Posterior vena cava (tissue), 2 donors: ENCODE results near the gene POLE2. TPM values are rescaled to one million over a fixed set of nuclear protein-coding genes. Genes with fewer than 3 reads are reported as not detected.
"Not testable (repeated sequence)": the region's sequence is repeated elsewhere in the genome, so short reads cannot be mapped to it uniquely, and the experiment has no call there.

ENCODE experiments used
- DNase-seq: peaks from one replicate; pipeline ENCODE4 v3.0.0-alpha.2; 2020; ENCODE audit warnings: low spot score
- intact Hi-C, 2 donors: fragments of 100-400 bp; cut with DNase I; formaldehyde crosslinking; loops; one replicate each; pipeline versions ENCODE4 v1.14.1 to v1.14.2; 2022 to 2023
- total RNA-seq, 2 donors: library from RNA; stranded (reverse); fragmentation: NEBNext Ultra II Directional; extraction: Animal tissue kit (Norgen Biotek cat#: 25700); gene quantifications; one replicate each; pipeline ENCODE4 v1.2.1, GENCODE V29; 2021
- donor health status: DM: yes; HTN: yes; CAD: no.
- donor health status: DM: yes; HTN: yes; CAD: no.

Gene POLE2
- total RNA-seq, 2 donors from 2014 or later = 3.2 to 4.1 TPM

GRCh38 chr14:49621114-49621881 lies 66.7 kb downstream of the POLE2 start:
- DNase-seq = peak; percentile 96
- intact Hi-C loops = no loop called here

GRCh38 chr14:49620182-49621113 lies 67.6 kb downstream of the POLE2 start, which contains the start of the genes MGAT2 and RPL36AL:
MGAT2 (plus strand) TSS chr14:49620799; CDS start chr14:49621269, 470 bp downstream.
RPL36AL (minus strand) TSS chr14:49620626; CDS start chr14:49619104, 1,522 bp downstream.
- intact Hi-C loops = no loop called here
- peak; percentile 99 for DNase-seq

GRCh38 chr14:49619730-49620129 lies 68.3 kb downstream of the POLE2 start:
- intact Hi-C loops = no loop called here
- DNase-seq = no peak

- intact Hi-C loops, DNase-seq: not testable (repeated sequence)
Measured at GRCh38 chr14:49619273-49619672, 68.7 kb downstream of the POLE2 start.

- intact Hi-C loops = no loop called here
- no peak for DNase-seq
Measured at GRCh38 chr14:49617852-49618519, 70.0 kb downstream of the POLE2 start.

GRCh38 chr14:49615776-49616175 lies 72.2 kb downstream of the POLE2 start:
- intact Hi-C loops = no loop called here
- no peak for DNase-seq

- intact Hi-C loops = loop anchor here in 1 of 2 donors (5.0 kb wide), 1 partner anchor 1027 kb away; no protein-coding TSS in a partner anchor
- DNase-seq = no peak
Measured at GRCh38 chr14:49614196-49614595, 73.8 kb downstream of the POLE2 start.

GRCh38 chr14:49612671-49613070 lies 75.3 kb downstream of the POLE2 start:
- intact Hi-C loops = loop anchor here in 1 of 2 donors (5.0 kb wide), 1 partner anchor 1025 kb away; no protein-coding TSS in a partner anchor
- DNase-seq = no peak

GRCh38 chr14:49612251-49612650 lies 75.8 kb downstream of the POLE2 start:
- DNase-seq = no peak
- intact Hi-C loops = loop anchor here in 1 of 2 donors (5.0 kb wide), 1 partner anchor 1025 kb away; no protein-coding TSS in a partner anchor

GRCh38 chr14:49607583-49607982 lies 80.4 kb downstream of the POLE2 start:
- intact Hi-C loops = no loop called here
- DNase-seq = no peak

- DNase-seq = peak; percentile 96
- intact Hi-C loops = no loop called here
Measured at GRCh38 chr14:49598485-49599300, 89.3 kb downstream of the POLE2 start, which contains the start of gene LRR1. LRR1 (plus strand) TSS chr14:49598940; CDS start chr14:49599021, 81 bp downstream.

- DNase-seq = no peak
- intact Hi-C loops = no loop called here
Measured at GRCh38 chr14:49598189-49598484, 89.9 kb downstream of the POLE2 start.

- DNase-seq = no peak
- intact Hi-C loops = no loop called here
Measured at GRCh38 chr14:49594347-49595091, 93.5 kb downstream of the POLE2 start.

Other genes starting within 250 kb of the POLE2 start
- gene RPS29, start 101.8 kb downstream of the POLE2 start, total RNA-seq = 1,000 to 10,000 TPM; 1,012 to 1,062 TPM
- 1 to 10 TPM; 7.1 to 8.5 TPM for gene LRR1, start 89.3 kb downstream of the POLE2 start, total RNA-seq
- 100 to 1,000 TPM; 130 to 144 TPM for gene RPL36AL, start 67.6 kb downstream of the POLE2 start, total RNA-seq
- 10 to 100 TPM; 33.0 to 34.4 TPM for gene MGAT2, start 67.4 kb downstream of the POLE2 start, total RNA-seq
- 1 to 10 TPM; 4.3 to 6.1 TPM for gene DNAAF2, start 53.0 kb downstream of the POLE2 start, total RNA-seq
- 10 to 100 TPM in 1 of 2 donors, 1 to 10 TPM in 1; 7.7 to 11.9 TPM for gene KLHDC1, start 4.9 kb upstream of the POLE2 start, total RNA-seq
- 10 to 100 TPM; 42.7 to 61.5 TPM for gene KLHDC2, start 79.9 kb upstream of the POLE2 start, total RNA-seq
- gene NEMF, start 164.6 kb upstream of the POLE2 start, total RNA-seq = 10 to 100 TPM; 49.3 to 61.4 TPM
- gene ARF6, start 204.9 kb upstream of the POLE2 start, total RNA-seq = 10 to 100 TPM; 55.8 to 58.9 TPM